Epithelial cell of proximal tubule (primary cell): ENCODE measurements around the gene PLCB1. TPM values are rescaled to one million over a fixed set of nuclear protein-coding genes. Genes with fewer than 3 reads are reported as not detected.

Source experiments
- DNase-seq: peaks from one replicate; pipeline ENCODE4 v3.0.0-alpha.2; 2011; ENCODE audit warnings: low read depth
- H3K4me3 ChIP-seq: 2 replicates; pipeline ENCODE4 v1.5.1; 2011; ENCODE audit warnings: low read depth, mild to moderate bottlenecking, low read length
- CTCF ChIP-seq: conservative IDR thresholded peaks from 2 replicates; pipeline ENCODE4 v1.5.1; 2012; ENCODE audit warnings: low read depth, mild to moderate bottlenecking, low read length
- total RNA-seq: library from RNA; depleted of rRNA; stranded (reverse); fragments of >200 nt; gene quantifications from 2 replicates; pipeline ENCODE4 v1.2.3, GENCODE V29; 2015

Gene PLCB1
- total RNA-seq, 1 donor from 2014 or later, result 2.2 TPM

GRCh38 chr20:8879669-8880068 is 747.6 kb downstream of the PLCB1 start:
- TF ChIP-seq CTCF, result no peak
- no peak for DNase-seq
- no peak overlapping the region for H3K4me3 ChIP-seq

DNA sequence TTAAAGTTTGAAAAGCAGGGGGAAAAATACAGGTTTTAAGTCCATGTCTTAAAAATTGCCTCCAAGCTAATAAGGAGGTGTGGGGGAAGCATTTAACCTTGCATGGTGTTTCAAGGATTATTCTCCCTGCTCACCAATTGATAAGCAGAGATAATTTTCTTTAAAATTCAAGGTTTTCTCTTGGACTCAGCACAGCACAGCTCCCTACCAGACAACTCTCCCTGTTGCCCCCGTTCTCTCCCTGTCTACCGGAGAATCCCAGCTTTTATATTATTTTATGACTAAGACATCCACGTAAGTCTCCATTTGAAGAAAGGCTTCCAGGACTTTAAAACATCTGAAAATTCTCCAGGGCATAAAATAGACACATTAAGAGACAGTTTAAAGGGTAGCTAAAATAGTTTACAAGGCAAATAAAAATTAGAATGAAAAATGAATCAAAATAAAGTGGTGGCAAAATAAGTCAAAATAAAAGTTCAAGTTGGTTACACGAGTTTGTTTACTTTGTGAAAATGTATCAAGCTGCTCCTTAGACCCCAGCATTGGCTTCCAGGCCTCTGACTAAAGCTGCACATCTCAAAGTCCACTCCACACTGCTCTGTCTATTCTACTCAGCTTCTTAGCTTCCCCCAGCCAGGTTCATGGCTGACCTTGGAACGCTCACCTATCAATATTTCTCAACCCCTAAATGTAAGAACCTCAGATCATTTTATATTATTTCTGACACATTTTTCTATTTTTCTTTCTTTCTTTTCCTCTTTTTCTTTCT is 748.2 kb downstream of the PLCB1 start:
- no peak overlapping the region for H3K4me3 ChIP-seq
- TF ChIP-seq CTCF, result no peak
- DNase-seq, result no peak

- no peak for TF ChIP-seq CTCF
- no peak overlapping the region for H3K4me3 ChIP-seq
- DNase-seq, result no peak
These were observed 759.0 kb downstream of the PLCB1 start for GRCh38 chr20:8891039-8891438.

DNA sequence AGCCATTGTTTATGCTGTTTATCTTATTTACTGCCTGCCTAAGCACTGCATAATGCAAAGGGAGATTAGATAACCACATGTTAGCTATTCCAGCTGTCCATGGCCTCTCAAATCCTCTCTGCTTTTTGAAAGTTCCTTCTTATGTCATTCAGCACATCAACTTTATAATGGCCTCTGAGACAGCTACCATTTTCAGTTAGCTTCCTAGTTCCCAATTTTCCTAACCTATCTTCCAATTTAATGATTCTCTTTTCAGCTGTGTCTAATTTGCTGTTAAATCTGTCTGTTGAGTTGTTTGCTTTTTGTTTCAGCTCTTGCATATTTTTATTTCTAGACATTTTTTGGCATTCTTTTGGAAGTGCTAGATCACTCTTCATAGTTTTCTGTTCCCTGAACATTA is 763.4 kb downstream of the PLCB1 start:
- H3K4me3 ChIP-seq, result no peak overlapping the region
- DNase-seq, result no peak
- no peak for TF ChIP-seq CTCF

DNA sequence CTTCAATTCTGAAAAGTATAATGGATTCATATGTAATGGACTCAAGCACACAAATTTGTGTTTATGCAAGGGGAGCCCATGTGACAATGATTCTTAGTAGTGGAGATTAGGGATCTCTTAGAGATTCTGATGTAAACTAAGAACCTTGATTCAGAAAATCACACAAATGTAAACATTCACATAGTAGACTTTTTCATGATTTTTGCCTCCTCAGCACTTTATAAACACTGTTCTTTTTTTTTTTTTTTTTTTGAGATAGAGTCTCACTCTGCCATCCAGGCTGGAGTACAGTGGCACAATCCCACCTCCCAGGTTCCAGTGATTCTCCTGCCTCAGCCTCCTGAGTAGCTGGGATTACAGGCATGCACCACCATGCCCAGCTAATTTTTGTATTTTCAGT is 766.8 kb downstream of the PLCB1 start:
- DNase-seq, result no peak
- H3K4me3 ChIP-seq, result no peak overlapping the region
- TF ChIP-seq CTCF, result no peak

DNA sequence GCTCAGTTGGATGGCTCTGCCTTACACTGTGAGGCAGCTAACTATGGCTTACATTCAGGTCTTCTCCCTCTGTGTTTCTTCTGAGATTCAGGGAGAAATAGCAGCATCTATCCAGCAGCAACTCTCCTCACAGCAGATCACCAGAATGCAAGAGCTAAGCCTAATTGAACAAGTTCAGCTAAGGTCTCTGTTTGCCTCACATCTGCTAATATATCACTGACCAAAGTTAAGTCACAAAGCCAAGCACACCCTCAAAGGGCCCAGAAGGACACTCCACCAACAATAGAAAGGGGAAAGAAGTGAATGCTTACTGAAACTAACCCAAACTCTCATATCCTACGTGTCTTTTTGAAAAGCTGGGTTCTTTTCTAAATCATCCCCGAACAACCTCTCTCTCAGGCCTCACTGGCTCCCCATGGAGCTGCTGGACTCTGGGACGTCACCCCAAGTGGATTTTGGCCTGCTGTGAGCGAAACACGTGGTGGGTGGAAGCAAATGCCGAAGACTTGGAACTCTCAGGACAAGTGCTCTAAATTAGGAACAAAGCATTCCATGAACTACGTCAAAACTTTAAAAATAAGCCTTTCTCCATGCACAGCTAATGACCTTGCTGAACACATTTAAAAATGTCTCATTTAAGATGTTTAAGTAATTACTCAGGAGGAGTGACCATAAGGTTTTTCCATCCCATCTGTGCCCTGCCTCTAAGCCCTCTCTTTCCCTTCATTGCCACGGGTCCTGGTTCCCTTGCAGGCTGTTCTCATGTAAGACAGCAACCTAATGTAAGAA is 769.4 kb downstream of the PLCB1 start:
- no peak for DNase-seq

More for the DNA sequence above, 769.4 kb downstream of the PLCB1 start:
- no peak overlapping the region for H3K4me3 ChIP-seq
- TF ChIP-seq CTCF, result no peak
